Right lobe of liver (tissue), 6 donors: ENCODE measurements around the gene CEP44. TPM values are rescaled to one million over a fixed set of nuclear protein-coding genes. Genes with fewer than 3 reads are reported as not detected.

Source experiments
- ATAC-seq, 4 donors: fragments of 200-7000 bp; cut with Tn5 transposase; one replicate each; pipeline ENCODE4 v1.9.1; 2020; ENCODE audit warnings: mild to moderate bottlenecking in 4 of 4, moderate library complexity in 4 of 4
- DNase-seq, 3 donors: peaks; one replicate each; pipeline ENCODE4 v3.0.0-alpha.2; 2020
- H3K27ac ChIP-seq, 3 donors: fragments of 200-600 bp; one replicate each; pipeline ENCODE4 v1.8.0; 2022
- H3K27me3 ChIP-seq, 2 donors: fragments of 200-600 bp; one replicate each; pipeline ENCODE4 v1.8.0; 2022
- H3K36me3 ChIP-seq, 4 donors: fragments of 200-600 bp; sonication (generic) in 1 of 4; one replicate each; pipeline versions ENCODE4 v1.5.1 to v1.8.0; 2017 to 2022; ENCODE audit warnings: control low read depth in 1 of 4
- H3K4me1 ChIP-seq, 4 donors: fragments of 200-600 bp; sonication (generic) in 1 of 4; one replicate each; pipeline versions ENCODE4 v1.5.1 to v1.8.0; 2017 to 2022; ENCODE audit warnings: control low read depth in 1 of 4
- H3K4me3 ChIP-seq, 3 donors: fragments of 200-600 bp; one replicate each; pipeline ENCODE4 v1.8.0; 2022
- H3K9me3 ChIP-seq, 4 donors: fragments of 200-600 bp; sonication (generic) in 1 of 4; one replicate each; pipeline versions ENCODE4 v1.5.1 to v1.8.0; 2017 to 2022; ENCODE audit warnings: control low read depth in 1 of 4
- POLR2A ChIP-seq: fragments of 450-650 bp; IDR thresholded peaks from one replicate; pipeline ENCODE4 v1.6.1; 2017; ENCODE audit warnings: antibody characterized with exemption, mild to moderate bottlenecking
- WGBS: methylation state at CpG from one replicate; pipeline ENCODE4 v1.1.6; 2018; ENCODE audit warnings: low coverage, low lambda C conversion rate; ENCODE audit not compliant: insufficient coverage; ENCODE audit errors: missing lambda C conversion rate; 5-methylcytosine and 5-hydroxymethylcytosine counted together
- intact Hi-C, 2 donors: fragments of 100-400 bp; cut with DNase I; formaldehyde crosslinking; loops; one replicate each; pipeline versions ENCODE4 v1.11.2 to v1.14.1; 2022
- total RNA-seq, 6 experiments: library from RNA; depleted of rRNA in 2 of 6; stranded (reverse); fragments of >200 nt in 2 of 6; fragmentation: NEBNext Ultra II Directional in 3 of 6; extraction: Animal tissue kit (Norgen Biotek cat#: 25700) in 3 of 6; gene quantifications; one replicate each; pipeline versions ENCODE4 v1.1.0 to v1.2.4, GENCODE V29; 2016 to 2023
- TF ChIP-seq, protein P1 (sequence below), 4 donors: fragments of 200-600 bp in 3 of 4; fragments of 450-650 bp in 1 of 4; IDR thresholded peaks; one replicate each; pipeline versions ENCODE4 v1.5.1 to v1.8.0; 2016 to 2022; ENCODE audit warnings: antibody characterized with exemption in 4 of 4, mild to moderate bottlenecking in 2 of 4
- donor health status: DM: no; HTN: yes; CAD: no.
- donor health status: DM: no; HTN: no; CAD: no.
- donor health status: DM: no; HTN: no; CAD: no.
- donor health status: DM: no; HTN: yes; CAD: no.
- donor health status: DM: no; HTN: yes; CAD: no.

CEP44 gene
- total RNA-seq, 6 experiments from 2014 or later, result 3.8 to 9.9 (median 7.2) TPM

GRCh38 chr4:174245714-174246113 is 38.0 kb upstream of the CEP44 start:
- Histone ChIP-seq H3K9me3 (no peaks in the 10 kb centered on the region), H3K27me3 (no peaks in the 10 kb centered on the region), H3K4me1 (no peaks in the 10 kb centered on the region), H3K36me3 (peaks cover 0 to 3% (median 0%) of the 10 kb centered on the region in 4 donors), H3K27ac (no peak overlapping the region), H3K4me3 (no peak overlapping the region)
- intact Hi-C loops, result no loop called here
- WGBS, result 86% methylated on average over 1 of the region's 1 CpG
- no peak for ATAC-seq
- TF ChIP-seq, protein P1, sequence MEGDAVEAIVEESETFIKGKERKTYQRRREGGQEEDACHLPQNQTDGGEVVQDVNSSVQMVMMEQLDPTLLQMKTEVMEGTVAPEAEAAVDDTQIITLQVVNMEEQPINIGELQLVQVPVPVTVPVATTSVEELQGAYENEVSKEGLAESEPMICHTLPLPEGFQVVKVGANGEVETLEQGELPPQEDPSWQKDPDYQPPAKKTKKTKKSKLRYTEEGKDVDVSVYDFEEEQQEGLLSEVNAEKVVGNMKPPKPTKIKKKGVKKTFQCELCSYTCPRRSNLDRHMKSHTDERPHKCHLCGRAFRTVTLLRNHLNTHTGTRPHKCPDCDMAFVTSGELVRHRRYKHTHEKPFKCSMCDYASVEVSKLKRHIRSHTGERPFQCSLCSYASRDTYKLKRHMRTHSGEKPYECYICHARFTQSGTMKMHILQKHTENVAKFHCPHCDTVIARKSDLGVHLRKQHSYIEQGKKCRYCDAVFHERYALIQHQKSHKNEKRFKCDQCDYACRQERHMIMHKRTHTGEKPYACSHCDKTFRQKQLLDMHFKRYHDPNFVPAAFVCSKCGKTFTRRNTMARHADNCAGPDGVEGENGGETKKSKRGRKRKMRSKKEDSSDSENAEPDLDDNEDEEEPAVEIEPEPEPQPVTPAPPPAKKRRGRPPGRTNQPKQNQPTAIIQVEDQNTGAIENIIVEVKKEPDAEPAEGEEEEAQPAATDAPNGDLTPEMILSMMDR (IDR thresholded peaks at IDR 0.05), result no peak
- TF ChIP-seq POLR2A, result no peak
- DNase-seq, result no peak

GRCh38 chr4:174248407-174248806 is 35.3 kb upstream of the CEP44 start:
- intact Hi-C loops, result no loop called here
- Histone ChIP-seq H3K27ac (no peak overlapping the region), H3K27me3 (no peaks in the 10 kb centered on the region), H3K36me3 (no peaks in the 10 kb centered on the region), H3K9me3 (no peaks in the 10 kb centered on the region), H3K4me3 (no peak overlapping the region), H3K4me1 (no peaks in the 10 kb centered on the region)
- 68% methylated on average over 1 of the region's 1 CpG for WGBS
- DNase-seq, result no peak
- ATAC-seq, result no peak
- TF ChIP-seq, protein P1 (IDR thresholded peaks at IDR 0.05), result no peak
- no peak for TF ChIP-seq POLR2A

DNA sequence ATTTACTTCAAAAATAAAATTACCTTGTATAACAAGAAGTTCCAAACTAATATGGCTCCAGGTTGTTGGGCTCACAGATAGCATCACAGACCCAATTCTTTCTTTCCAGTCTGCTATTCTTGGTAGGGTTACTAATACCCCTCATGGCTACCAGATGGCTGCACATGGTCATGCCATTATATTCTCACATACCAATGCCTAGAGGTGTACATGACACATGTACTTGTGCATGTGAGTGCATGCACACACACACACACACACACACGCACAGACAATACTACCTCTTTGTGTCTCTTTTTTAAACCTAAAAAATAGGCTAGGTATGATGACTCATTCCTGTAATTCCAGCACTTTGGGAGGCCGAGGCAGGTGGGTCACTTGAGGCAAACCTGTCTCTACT is 31.3 kb upstream of the CEP44 start:
- no peak for ATAC-seq
- 71% methylated on average over 2 of the region's 2 CpGs for WGBS
- no peak overlapping the region for H3K27ac ChIP-seq
- H3K4me3 ChIP-seq, result no peak overlapping the region
- H3K27me3 ChIP-seq, result no peaks in the 10 kb centered on the region
- no peak for TF ChIP-seq POLR2A
- TF ChIP-seq, protein P1 (IDR thresholded peaks at IDR 0.05), result no peak
- intact Hi-C loops, result no loop called here
- no peak for DNase-seq
- no peaks in the 10 kb centered on the region for H3K9me3 ChIP-seq
- no peaks in the 10 kb centered on the region for H3K4me1 ChIP-seq
- H3K36me3 ChIP-seq, result peaks cover 0 to 3% (median 0%) of the 10 kb centered on the region in 4 donors

DNA sequence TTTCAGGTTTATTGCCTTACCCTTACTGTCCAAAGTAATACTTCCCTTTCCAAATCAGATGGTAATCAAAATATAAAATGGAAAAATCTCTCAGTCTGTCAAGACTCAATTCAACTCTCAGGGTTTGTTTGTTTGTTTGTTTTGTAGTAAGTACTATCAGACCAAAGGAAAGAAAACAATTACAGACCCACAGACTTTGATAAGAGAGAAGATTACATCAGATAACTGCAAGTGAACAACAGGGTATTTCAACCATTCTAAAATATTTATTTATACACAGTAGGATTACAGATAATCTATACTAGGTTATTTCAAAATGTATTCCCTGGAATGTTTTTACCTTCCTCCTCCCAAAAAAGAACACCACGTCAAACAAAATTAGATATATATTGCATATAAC is 29.1 kb upstream of the CEP44 start:
- TF ChIP-seq, protein P1 (IDR thresholded peaks at IDR 0.05), result no peak
- no peak for TF ChIP-seq POLR2A
- H3K27me3 ChIP-seq, result no peaks in the 10 kb centered on the region
- ATAC-seq (no peak), DNase-seq (no peak)
- H3K27ac ChIP-seq, result no peak overlapping the region
- H3K9me3 ChIP-seq, result no peaks in the 10 kb centered on the region
- WGBS, result 85% methylated on average over 1 of the region's 1 CpG
- H3K4me3 ChIP-seq, result no peak overlapping the region
- peaks cover 0 to under 1% (median 0%) of the 10 kb centered on the region in 4 donors for H3K4me1 ChIP-seq
- intact Hi-C loops, result no loop called here
- peaks cover 0 to 3% (median 1%) of the 10 kb centered on the region in 4 donors for H3K36me3 ChIP-seq

- Histone ChIP-seq H3K4me1 (peaks cover 0 to 4% (median 0%) of the 10 kb centered on the region in 4 donors), H3K27me3 (no peaks in the 10 kb centered on the region), H3K4me3 (no peak overlapping the region), H3K27ac (no peak overlapping the region), H3K9me3 (no peaks in the 10 kb centered on the region), H3K36me3 (peaks cover 0 to 3% (median 1%) of the 10 kb centered on the region in 4 donors)
- DNase-seq (no peak), ATAC-seq (no peak)
- WGBS, result 92% methylated on average over 1 of the region's 1 CpG
- intact Hi-C loops, result no loop called here
- TF ChIP-seq, protein P1 (IDR thresholded peaks at IDR 0.05), result no peak
- no peak for TF ChIP-seq POLR2A
These were observed 28.3 kb upstream of the CEP44 start for GRCh38 chr4:174255374-174255773.
